Stimulated activated naive CD8-positive, alpha-beta T cell treated with anti-CD3 and anti-CD28 coated beads, Interleukin-15, Interleukin-2, amounts not matched to agents 100 ng/mL and 50 ng/mL, for 24 hours (primary cell): ENCODE data around the gene TNFRSF6B.
A peak's percentile ranks its signal among the peaks of the same experiment; 100 is the strongest.

Experiments
- H3K27ac Mint-ChIP-seq: one replicate; pipeline ENCODE4 v1.8.0; 2021; ENCODE audit warnings: mild to moderate bottlenecking, mixed read lengths
- H3K27me3 Mint-ChIP-seq: one replicate; pipeline ENCODE4 v1.8.0; 2021; ENCODE audit warnings: mixed read lengths
- H3K36me3 Mint-ChIP-seq: one replicate; pipeline ENCODE4 v1.8.0; 2021; ENCODE audit warnings: low read depth, mixed read lengths
- H3K4me1 Mint-ChIP-seq: one replicate; pipeline ENCODE4 v1.8.0; 2021; ENCODE audit warnings: low read depth, mixed read lengths
- H3K4me3 Mint-ChIP-seq: one replicate; pipeline ENCODE4 v1.8.0; 2021; ENCODE audit warnings: mild to moderate bottlenecking, mixed read lengths
- H3K9me3 Mint-ChIP-seq: one replicate; pipeline ENCODE4 v1.8.0; 2021; ENCODE audit warnings: mixed read lengths

TNFRSF6B gene

DNA sequence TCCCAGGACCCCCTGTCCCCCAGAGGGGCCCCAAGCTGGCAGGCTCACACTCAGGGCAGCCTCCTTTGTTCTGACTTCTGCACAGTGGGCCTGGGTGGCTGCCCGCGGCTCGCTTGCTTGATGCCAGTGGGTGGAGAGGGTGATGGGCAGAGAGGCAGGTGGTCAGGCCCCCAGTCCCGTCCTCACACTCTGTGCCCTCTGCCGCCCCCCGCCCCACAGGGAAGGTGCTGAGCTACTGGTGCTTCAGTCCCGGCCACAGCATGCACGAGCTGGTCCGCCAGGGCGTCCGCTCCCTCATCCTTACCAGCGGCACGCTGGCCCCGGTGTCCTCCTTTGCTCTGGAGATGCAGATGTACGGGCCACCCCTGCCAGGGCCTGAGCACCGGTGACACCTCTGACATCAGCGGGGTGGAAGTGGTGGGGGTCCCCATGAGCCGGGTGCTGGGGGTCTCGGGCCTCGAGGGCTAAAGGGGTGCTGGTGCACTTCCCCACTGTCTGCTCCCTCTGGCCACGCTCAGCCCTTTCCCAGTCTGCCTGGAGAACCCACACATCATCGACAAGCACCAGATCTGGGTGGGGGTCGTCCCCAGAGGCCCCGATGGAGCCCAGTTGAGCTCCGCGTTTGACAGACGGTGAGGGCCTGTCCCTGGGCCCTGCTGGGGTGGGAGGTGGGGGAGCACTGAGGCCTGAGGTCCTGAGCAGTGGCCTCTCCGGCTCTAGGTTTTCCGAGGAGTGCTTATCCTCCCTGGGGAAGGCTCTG, 8.9 kb upstream of the TNFRSF6B start:
- no peak overlapping the region for H3K27ac Mint-ChIP-seq
- H3K27me3 Mint-ChIP-seq = no peaks in the 10 kb centered on the region
- no peak overlapping the region for H3K4me3 Mint-ChIP-seq
- peaks cover 9% of the 10 kb centered on the region for H3K36me3 Mint-ChIP-seq
- no peaks in the 10 kb centered on the region for H3K9me3 Mint-ChIP-seq
- peaks cover 8% of the 10 kb centered on the region for H3K4me1 Mint-ChIP-seq

DNA sequence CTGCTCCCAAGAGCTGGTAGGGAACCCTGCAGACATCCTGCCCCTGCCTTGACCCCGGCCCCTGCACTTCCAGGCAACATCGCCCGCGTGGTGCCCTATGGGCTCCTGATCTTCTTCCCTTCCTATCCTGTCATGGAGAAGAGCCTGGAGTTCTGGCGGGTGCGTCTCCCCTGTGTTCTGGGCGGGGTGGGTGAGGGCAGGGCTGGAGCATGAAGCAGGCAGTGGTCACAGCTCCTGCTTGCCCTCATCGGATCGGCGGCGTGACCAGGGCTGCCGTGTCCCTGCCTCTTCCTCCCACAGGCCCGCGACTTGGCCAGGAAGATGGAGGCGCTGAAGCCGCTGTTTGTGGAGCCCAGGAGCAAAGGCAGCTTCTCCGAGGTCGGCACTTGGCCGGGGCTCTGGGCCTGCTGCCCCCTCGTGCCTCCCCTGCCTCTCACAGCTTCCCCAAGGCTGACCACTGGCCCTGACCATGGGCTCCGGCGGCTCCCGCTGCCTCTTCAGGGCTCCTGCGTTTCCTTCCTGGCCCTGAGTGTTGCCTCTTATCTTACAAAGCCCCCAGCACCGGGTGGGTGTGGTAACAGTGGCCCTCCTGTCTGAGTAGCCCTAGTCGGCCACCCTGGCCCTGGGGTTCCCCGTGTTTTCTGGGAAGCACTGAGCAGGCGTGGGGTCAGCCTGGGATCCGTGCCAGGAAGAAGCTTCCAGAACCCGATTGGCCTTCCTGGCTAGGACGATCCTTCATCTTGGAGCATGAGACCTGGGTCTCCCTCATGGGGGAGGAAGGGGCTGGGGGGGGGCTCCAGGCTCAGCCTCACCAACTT, 8.0 kb upstream of the TNFRSF6B start:
- H3K27ac Mint-ChIP-seq = no peak overlapping the region
- H3K9me3 Mint-ChIP-seq = no peaks in the 10 kb centered on the region
- no peaks in the 10 kb centered on the region for H3K27me3 Mint-ChIP-seq
- H3K36me3 Mint-ChIP-seq = peaks cover 10% of the 10 kb centered on the region
- H3K4me1 Mint-ChIP-seq = peaks cover 8% of the 10 kb centered on the region
- H3K4me3 Mint-ChIP-seq = no peak overlapping the region

DNA sequence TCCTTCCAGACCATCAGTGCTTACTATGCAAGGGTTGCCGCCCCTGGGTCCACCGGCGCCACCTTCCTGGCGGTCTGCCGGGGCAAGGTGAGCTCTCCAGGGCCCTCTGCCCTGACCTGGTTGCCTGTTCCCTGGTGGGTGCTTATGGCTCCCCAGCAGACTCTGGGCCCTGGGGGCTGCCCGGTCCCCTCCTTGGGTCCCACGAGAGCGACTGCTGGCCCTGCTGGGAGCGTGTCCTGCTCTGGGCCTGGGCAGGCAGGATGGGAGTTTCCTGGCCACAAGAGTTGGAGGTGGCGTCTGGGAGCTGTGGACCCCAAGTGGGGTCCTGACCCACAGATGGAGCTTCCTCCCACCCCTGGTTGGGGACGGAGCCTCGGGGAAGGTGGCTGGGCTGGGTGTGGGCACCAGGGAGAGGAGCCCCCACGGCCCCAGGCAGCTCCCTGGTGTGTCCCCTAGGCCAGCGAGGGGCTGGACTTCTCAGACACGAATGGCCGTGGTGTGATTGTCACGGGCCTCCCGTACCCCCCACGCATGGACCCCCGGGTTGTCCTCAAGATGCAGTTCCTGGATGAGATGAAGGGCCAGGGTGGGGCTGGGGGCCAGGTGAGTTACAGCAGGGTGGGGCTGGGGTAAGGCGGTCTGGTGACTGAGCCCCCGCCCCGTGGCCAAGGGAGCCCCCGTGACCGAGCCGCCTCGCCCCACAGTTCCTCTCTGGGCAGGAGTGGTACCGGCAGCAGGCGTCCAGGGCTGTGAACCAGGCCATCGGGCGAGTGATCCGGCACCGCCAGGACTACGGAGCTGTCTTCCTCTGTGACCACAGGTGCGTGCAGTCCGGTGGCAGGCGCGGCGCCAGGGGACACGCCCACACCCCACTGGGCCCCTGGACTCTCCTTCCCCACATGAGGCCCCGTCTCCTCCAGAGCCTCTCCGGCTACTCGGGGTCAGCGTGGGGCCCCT, 7.1 kb upstream of the TNFRSF6B start:
- Mint-ChIP-seq H3K27me3 (no peaks in the 10 kb centered on the region), H3K4me3 (no peak overlapping the region)

DNA sequence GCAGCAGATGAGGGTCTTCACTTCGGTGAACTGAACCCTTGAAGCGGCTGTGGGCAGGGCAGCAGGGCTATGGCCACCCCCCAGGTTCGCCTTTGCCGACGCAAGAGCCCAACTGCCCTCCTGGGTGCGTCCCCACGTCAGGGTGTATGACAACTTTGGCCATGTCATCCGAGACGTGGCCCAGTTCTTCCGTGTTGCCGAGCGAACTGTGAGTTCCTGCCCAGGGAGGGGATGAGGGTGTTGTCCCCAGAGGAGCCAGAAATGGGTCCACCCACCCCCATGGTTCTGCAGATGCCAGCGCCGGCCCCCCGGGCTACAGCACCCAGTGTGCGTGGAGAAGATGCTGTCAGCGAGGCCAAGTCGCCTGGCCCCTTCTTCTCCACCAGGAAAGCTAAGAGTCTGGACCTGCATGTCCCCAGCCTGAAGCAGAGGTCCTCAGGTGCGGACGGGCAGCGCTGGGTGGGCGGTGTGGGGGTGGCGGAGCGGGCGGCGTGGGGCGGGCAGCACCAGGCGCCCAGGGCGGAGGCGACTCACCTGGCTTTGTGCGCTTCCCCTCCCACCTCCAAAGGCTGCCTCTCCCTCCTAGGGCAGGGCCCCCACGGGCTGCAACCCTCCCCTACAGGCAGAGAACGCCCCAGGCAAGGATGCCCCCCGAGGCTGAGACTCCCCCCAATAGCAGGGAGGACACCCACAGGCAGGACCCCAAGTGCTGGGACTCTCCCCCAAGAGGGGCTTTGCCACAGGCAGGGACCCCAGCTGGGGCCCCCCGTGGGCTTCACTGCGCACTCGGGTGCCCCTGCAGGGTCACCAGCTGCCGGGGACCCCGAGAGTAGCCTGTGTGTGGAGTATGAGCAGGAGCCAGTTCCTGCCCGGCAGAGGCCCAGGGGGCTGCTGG, 6.2 kb upstream of the TNFRSF6B start:
- H3K4me3 Mint-ChIP-seq = no peak overlapping the region
- H3K36me3 Mint-ChIP-seq = peaks cover 10% of the 10 kb centered on the region
- no peaks in the 10 kb centered on the region for H3K27me3 Mint-ChIP-seq
- H3K9me3 Mint-ChIP-seq = no peaks in the 10 kb centered on the region
- peaks cover 11% of the 10 kb centered on the region for H3K4me1 Mint-ChIP-seq
- H3K27ac Mint-ChIP-seq = no peak overlapping the region

More for the DNA sequence above, 7.1 kb upstream of the TNFRSF6B start:
- Mint-ChIP-seq H3K4me1 (peaks cover 11% of the 10 kb centered on the region), H3K9me3 (no peaks in the 10 kb centered on the region), H3K36me3 (peaks cover 10% of the 10 kb centered on the region), H3K27ac (no peak overlapping the region)

DNA sequence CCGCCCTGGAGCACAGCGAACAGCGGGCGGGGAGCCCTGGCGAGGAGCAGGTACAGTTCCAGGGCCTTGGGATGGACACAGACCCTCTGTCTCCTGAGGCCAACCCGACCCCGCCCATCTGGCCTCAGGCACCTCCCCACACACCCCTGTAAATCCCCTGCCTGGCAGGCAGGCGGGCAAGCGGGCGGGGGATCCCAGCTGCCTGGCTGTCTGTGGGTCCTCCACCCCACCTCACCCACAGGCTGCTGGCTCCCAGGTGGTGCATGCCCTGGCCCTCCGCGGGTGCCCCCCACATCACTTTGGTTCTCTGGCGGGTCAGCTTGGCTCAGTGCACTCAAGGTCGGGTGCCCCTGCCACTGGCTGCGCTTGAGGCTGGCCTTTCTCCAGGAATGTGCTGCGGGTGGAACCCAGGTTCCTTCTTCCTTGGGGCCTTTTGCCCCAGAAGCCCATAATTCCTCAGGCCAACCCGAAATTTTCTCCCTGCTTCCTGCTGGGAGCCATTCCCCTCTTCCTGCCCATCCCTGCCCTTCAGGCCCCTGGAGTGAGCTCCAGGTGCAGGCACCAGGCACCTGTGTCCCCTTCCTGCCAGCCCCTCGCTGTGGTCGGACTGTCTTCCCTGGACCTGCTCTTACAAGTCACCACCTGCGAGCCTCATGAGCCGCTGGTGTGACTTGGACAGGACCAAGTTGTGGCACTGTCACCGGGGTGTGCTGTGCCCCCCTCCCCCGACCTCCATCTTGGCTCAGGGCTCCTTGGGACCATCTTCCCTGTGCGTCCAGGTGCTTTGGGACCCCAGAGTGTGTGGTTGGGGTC, 5.3 kb upstream of the TNFRSF6B start:
- Mint-ChIP-seq H3K27ac (no peak overlapping the region), H3K36me3 (peaks cover 10% of the 10 kb centered on the region), H3K4me3 (no peak overlapping the region), H3K9me3 (no peaks in the 10 kb centered on the region), H3K4me1 (peaks cover 14% of the 10 kb centered on the region), H3K27me3 (no peaks in the 10 kb centered on the region)

DNA sequence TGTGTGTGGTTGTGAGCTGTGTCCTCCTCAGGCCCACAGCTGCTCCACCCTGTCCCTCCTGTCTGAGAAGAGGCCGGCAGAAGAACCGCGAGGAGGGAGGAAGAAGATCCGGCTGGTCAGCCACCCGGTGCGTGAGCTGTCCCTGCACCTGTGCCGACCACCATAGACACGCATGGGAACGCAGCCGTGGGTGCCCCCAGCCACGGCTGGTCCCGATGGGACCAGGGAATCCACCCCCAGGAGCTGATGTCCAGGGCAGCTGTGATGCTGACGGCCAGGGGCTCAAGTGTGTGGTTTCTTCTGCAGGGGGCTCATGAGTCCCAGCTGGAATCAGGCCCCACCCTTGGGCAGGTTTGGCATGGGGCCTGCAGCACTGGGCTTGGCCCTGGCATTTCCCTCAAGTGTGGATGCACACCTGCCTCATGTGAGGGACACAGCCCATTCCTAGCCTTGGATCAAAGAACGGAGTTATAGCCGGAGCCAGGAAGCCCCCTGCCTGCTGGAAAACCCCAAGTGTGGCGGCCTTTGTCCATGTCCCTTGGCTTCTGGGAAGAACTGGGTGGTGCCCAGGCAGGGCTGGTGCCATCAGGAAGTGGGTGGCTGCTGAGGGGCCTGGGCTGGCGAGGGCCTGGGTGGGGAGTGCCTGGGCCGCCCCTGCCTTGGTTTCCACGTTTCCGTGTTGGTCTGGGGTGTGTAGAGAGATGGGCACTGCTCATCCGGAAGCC, 4.6 kb upstream of the TNFRSF6B start:
- H3K27me3 Mint-ChIP-seq = no peaks in the 10 kb centered on the region
- H3K4me1 Mint-ChIP-seq = peaks cover 9% of the 10 kb centered on the region
- H3K9me3 Mint-ChIP-seq = no peaks in the 10 kb centered on the region
- peaks cover 10% of the 10 kb centered on the region for H3K36me3 Mint-ChIP-seq
- no peak overlapping the region for H3K27ac Mint-ChIP-seq
- no peak overlapping the region for H3K4me3 Mint-ChIP-seq

DNA sequence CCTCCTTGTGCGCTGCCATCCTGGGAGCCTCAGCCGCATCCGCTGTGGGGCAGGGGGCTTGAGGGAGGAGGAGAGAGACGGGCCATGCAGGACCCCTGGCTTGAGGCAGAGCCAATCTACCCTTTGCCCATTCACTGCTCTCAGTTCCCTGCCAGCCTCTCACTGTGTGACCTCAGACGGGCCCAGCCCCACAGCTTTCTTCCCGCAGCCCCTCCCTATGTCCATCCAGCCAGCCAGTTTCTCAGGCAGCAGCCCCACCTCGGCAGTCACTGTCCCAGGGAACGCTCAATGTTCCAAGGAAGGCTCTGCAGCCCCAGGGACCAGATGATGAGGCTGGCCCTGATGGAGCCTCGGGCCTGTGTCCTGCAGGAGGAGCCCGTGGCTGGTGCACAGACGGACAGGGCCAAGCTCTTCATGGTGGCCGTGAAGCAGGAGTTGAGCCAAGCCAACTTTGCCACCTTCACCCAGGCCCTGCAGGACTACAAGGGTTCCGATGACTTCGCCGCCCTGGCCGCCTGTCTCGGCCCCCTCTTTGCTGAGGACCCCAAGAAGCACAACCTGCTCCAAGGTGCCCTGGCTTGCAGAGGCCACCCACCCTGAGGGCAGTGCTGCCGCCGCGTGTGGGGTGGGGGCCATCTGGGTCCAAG, 3.9 kb upstream of the TNFRSF6B start:
- Mint-ChIP-seq H3K27ac (no peak overlapping the region), H3K27me3 (no peaks in the 10 kb centered on the region), H3K36me3 (peaks cover 10% of the 10 kb centered on the region), H3K4me3 (no peak overlapping the region), H3K4me1 (peaks cover 13% of the 10 kb centered on the region), H3K9me3 (no peaks in the 10 kb centered on the region)

DNA sequence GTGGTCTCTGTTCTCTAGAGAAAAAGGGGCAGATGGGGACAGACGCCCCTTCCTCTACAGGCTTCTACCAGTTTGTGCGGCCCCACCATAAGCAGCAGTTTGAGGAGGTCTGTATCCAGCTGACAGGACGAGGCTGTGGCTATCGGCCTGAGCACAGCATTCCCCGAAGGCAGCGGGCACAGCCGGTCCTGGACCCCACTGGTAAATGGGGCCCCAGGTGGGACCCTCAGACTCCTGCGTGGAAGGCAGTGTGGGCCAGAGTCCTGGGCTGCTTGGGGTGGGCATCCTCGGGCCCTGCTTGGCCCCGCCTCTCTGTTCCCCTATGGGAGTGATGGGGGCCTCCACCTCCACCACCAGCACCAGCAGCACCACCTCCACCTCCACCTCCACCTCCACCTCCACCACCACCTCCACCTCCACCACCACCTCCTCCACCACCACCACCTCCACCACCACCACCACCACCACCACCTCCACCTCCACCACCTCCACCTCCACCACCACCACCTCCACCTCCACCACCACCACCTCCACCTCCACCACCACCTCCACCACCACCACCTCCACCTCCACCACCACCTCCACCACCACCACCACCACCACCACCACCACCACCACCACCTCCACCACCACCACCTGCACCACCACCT, 3.2 kb upstream of the TNFRSF6B start:
- H3K36me3 Mint-ChIP-seq = peaks cover 10% of the 10 kb centered on the region
- H3K4me3 Mint-ChIP-seq = no peak overlapping the region
- H3K27me3 Mint-ChIP-seq = no peaks in the 10 kb centered on the region
- no peaks in the 10 kb centered on the region for H3K9me3 Mint-ChIP-seq
- peaks cover 19% of the 10 kb centered on the region for H3K4me1 Mint-ChIP-seq
- H3K27ac Mint-ChIP-seq = no peak overlapping the region

DNA sequence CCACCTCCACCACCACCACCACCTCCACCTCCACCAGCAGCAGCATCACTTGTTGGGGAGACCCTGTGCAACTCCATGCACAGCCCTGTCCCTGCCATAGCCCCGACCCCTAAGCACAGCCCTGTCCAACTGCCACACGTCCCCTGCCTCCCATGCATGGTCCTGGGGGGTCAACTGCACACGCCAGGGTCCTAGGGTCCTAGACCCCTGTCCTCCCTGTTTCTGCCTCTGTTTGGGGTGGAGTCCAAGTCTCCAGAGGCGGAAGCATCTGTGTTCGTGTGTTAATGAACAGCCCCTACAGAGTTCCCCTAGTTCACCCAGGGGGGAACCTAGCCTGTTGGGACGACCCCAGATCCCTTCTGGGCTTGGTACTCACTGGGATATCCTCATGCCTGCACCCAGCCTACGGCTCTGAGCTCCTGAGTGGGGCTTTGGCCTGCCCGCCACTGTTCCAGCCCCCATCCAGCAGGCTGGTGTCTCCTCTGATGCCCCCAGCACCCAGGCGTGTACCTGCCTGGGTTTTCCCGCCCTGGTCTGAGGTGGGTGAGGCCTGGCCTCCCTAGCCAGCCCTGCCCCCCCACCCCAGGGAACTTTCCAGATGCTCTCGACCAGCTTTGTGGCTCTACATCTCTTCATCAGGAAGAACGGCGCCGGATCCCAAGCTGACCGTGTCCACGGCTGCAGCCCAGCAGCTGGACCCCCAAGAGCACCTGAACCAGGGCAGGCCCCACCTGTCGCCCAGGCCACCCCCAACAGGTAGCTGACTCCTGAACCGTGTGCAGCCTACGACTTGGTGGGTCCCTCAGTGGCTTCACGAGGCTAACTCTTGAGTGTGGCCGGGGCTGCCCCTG, 2.5 kb upstream of the TNFRSF6B start:
- peak overlapping the region; percentile 32 for H3K4me3 Mint-ChIP-seq
- H3K27ac Mint-ChIP-seq = peak overlapping the region; percentile 86
- peaks cover 25% of the 10 kb centered on the region for H3K4me1 Mint-ChIP-seq
- no peaks in the 10 kb centered on the region for H3K9me3 Mint-ChIP-seq
- H3K27me3 Mint-ChIP-seq = no peaks in the 10 kb centered on the region
- H3K36me3 Mint-ChIP-seq = peaks cover 10% of the 10 kb centered on the region

DNA sequence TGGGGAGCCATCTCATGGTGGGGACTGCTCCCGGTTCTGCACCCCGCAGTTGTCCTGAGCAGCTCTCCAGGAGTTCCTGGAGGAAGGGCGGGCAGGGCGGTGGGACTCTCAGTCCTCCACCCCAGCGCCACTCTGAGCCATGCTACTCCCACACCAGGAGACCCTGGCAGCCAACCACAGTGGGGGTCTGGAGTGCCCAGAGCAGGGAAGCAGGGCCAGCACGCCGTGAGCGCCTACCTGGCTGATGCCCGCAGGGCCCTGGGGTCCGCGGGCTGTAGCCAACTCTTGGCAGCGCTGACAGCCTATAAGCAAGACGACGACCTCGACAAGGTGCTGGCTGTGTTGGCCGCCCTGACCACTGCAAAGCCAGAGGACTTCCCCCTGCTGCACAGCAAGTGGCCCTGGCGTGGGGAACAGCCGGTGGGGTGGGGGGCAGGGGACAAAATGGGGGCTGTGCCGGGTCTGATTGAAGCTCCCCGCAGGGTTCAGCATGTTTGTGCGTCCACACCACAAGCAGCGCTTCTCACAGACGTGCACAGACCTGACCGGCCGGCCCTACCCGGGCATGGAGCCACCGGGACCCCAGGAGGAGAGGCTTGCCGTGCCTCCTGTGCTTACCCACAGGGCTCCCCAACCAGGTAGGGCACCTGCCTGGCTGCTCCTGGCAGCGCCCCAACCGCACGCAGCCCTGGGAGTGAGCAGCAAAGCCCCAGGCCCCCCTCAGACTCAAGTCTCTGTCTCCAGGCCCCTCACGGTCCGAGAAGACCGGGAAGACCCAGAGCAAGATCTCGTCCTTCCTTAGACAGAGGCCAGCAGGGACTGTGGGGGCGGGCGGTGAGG, 1.6 kb upstream of the TNFRSF6B start:
- Mint-ChIP-seq H3K4me1 (peaks cover 31% of the 10 kb centered on the region), H3K9me3 (no peaks in the 10 kb centered on the region), H3K4me3 (no peak overlapping the region), H3K27ac (no peak overlapping the region), H3K36me3 (peaks cover 10% of the 10 kb centered on the region), H3K27me3 (no peaks in the 10 kb centered on the region)
